HAP-1 (cell line): ENCODE measurements around the gene CFAP77.
"Not testable (repeated sequence)": the region's sequence is repeated elsewhere in the genome, so short reads cannot be mapped to it uniquely, and the experiment has no call there.

ENCODE experiments used
- DNase-seq, 2 experiments: peaks; one replicate each; pipeline ENCODE4 v3.0.0-alpha.2; 2016 to 2020; ENCODE audit warnings: low spot score in 2 of 2
- H3K27me3 ChIP-seq: fragments of 250-450 bp; sonication (Bioruptor Pico); 2 replicates; pipeline ENCODE4 v1.5.1; 2020; ENCODE audit warnings: low read depth, mild to moderate bottlenecking, moderate library complexity
- H3K36me3 ChIP-seq: fragments of 250-450 bp; sonication (Bioruptor Pico); replicated peaks from 2 replicates; pipeline ENCODE4 v1.5.1; 2020; ENCODE audit warnings: mild to moderate bottlenecking
- H3K4me1 ChIP-seq: fragments of 250-450 bp; sonication (Bioruptor Pico); 2 replicates; pipeline ENCODE4 v1.5.1; 2020; ENCODE audit warnings: mild to moderate bottlenecking
- H3K4me3 ChIP-seq: fragments of 250-450 bp; sonication (Bioruptor Pico); 2 replicates; pipeline ENCODE4 v1.5.1; 2020; ENCODE audit warnings: mild to moderate bottlenecking, moderate library complexity
- H3K9me3 ChIP-seq: fragments of 250-450 bp; sonication (Bioruptor Pico); 2 replicates; pipeline ENCODE4 v1.5.1; 2020; ENCODE audit warnings: mild to moderate bottlenecking, moderate library complexity
- in situ Hi-C: fragments of 300-500 bp; cut with MboI; formaldehyde crosslinking; loops from 3 replicates; pipeline ENCODE4 v1.14.3; 2020; ENCODE audit warnings: low sequenced_read_pairs, inconsistent platforms, mixed read lengths

Gene CFAP77

DNA sequence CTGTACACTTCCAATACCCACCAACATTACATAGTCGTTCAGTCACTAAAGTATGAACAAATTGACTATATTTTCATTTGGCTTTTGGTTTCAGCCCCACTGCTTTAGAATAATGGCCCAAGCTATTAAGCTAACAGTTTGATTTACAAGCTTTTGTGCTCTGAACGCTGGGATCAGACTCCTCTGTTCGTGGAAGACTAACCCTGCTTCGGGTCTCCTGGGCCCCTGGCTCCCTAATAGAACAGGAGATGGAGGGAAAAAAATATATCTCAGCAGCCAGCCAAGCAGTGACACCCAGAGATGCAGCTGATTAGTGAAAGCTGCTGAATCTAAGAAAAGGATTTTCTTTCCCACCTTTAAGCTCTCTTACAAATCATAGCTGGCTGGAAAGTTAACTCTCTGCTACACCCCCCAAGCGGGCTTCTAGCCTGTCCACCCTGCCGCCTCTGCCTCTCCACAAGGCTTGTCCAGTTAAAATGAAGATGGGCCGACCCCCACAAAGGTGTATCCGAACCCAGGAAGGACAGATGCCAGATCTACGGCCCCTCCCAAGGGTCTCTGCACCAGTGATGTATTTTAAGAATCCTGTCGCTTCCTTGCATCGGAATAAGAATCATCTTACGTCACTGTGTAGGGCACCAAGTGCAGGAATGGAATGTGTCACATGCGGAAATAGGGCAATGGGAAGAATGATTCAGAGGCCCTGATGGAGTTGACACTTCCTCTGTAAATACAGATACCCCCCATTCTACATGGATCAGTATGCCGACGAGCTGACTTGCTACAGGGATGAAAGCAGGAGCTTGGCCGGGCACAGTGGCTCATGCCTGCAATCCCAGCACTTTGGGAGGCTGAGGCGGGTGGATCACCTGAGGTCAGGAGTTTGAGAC, 139.0 kb downstream of the CFAP77 start:
- H3K9me3 ChIP-seq: no peaks in the 10 kb centered on the region
- H3K27me3 ChIP-seq: no peaks in the 10 kb centered on the region
- in situ Hi-C loops: no loop called here
- H3K4me1 ChIP-seq: peaks cover 9% of the 10 kb centered on the region
- no peak for DNase-seq
- no peak overlapping the region for H3K4me3 ChIP-seq
- H3K36me3 ChIP-seq: no peaks in the 10 kb centered on the region

- H3K9me3 ChIP-seq: no peaks in the 10 kb centered on the region
- H3K27me3 ChIP-seq: no peaks in the 10 kb centered on the region
- DNase-seq: no peak
- no peak overlapping the region for H3K4me3 ChIP-seq
- no peaks in the 10 kb centered on the region for H3K36me3 ChIP-seq
- in situ Hi-C loops: no loop called here
- peaks cover 2% of the 10 kb centered on the region for H3K4me1 ChIP-seq
These were observed 141.5 kb downstream of the CFAP77 start for GRCh38 chr9:132551556-132551955.

GRCh38 chr9:132552041-132552440, 142.0 kb downstream of the CFAP77 start:
- Histone ChIP-seq H3K4me3 (no peak overlapping the region), H3K4me1 (no peaks in the 10 kb centered on the region), H3K9me3 (no peaks in the 10 kb centered on the region), H3K27me3 (no peaks in the 10 kb centered on the region), H3K36me3 (no peaks in the 10 kb centered on the region)
- no peak for DNase-seq
- in situ Hi-C loops: no loop called here

- no peaks in the 10 kb centered on the region for H3K4me1 ChIP-seq
- peaks cover 9% of the 10 kb centered on the region for H3K27me3 ChIP-seq
- in situ Hi-C loops: no loop called here
- H3K9me3 ChIP-seq: no peaks in the 10 kb centered on the region
- no peak overlapping the region for H3K4me3 ChIP-seq
- H3K36me3 ChIP-seq: no peaks in the 10 kb centered on the region
- DNase-seq: no peak
These were observed 144.7 kb downstream of the CFAP77 start for GRCh38 chr9:132554755-132555154.

DNA sequence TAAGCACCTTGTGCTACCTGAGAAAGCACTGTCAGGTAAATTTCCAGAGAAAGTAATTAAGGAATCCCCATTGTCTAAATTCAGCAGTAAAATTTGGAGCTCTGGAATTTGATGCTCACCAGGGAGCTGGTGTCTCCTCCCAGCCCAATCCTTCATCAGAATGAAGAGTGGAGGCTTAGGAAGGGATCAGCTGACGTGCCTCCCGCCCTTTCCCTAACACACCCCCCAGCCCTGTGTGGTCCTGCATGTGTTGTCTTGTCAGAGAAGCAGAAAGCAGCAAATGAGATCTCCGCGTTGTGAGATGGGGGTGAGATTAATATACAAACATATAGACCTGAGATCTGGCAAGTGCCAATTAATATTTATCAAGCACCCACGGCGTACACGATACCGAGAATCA, 145.5 kb downstream of the CFAP77 start:
- H3K9me3 ChIP-seq: no peaks in the 10 kb centered on the region

GRCh38 chr9:132556235-132556634, 146.2 kb downstream of the CFAP77 start:
- no peak for DNase-seq
- Histone ChIP-seq H3K9me3 (no peaks in the 10 kb centered on the region), H3K36me3 (no peaks in the 10 kb centered on the region), H3K4me3 (no peak overlapping the region), H3K27me3 (peaks cover 24% of the 10 kb centered on the region), H3K4me1 (no peaks in the 10 kb centered on the region)
- in situ Hi-C loops: no loop called here

More for the DNA sequence above, 145.5 kb downstream of the CFAP77 start:
- Histone ChIP-seq H3K4me1 (no peaks in the 10 kb centered on the region), H3K27me3 (peaks cover 17% of the 10 kb centered on the region), H3K4me3 (no peak overlapping the region), H3K36me3 (no peaks in the 10 kb centered on the region)
- in situ Hi-C loops: no loop called here
- DNase-seq: no peak

DNA sequence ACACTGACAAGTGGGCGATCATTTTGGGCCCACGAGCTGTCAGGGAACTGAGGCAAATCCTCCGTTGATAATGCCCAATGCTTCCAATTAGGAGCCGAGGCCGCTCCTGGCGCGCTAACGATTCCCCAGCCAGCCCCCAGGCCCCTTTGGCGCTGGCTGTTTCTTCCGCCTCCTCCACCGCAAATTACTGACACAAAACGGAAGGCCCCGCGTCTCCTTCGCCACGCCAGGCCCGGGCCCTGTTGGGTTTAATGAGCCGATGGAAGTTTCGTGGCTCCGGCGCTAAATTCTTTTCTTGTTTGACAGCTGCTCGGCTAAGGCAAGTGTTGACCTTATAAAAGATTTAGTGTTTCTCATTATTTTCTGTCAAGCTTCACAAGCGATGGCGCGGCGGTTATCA, 146.7 kb downstream of the CFAP77 start:
- Histone ChIP-seq H3K36me3 (no peaks in the 10 kb centered on the region), H3K4me1 (no peaks in the 10 kb centered on the region), H3K27me3 (peaks cover 29% of the 10 kb centered on the region), H3K4me3 (no peak overlapping the region), H3K9me3 (no peaks in the 10 kb centered on the region)
- in situ Hi-C loops: no loop called here
- DNase-seq: no peak

- peaks cover 33% of the 10 kb centered on the region for H3K27me3 ChIP-seq
- H3K9me3 ChIP-seq: no peaks in the 10 kb centered on the region
- no peaks in the 10 kb centered on the region for H3K4me1 ChIP-seq
- DNase-seq: no peak
- H3K4me3 ChIP-seq: no peak overlapping the region
- no peaks in the 10 kb centered on the region for H3K36me3 ChIP-seq
- in situ Hi-C loops: no loop called here
These were observed 147.1 kb downstream of the CFAP77 start for GRCh38 chr9:132557159-132557558.

- no peak overlapping the region for H3K4me3 ChIP-seq
- DNase-seq: no peak
- in situ Hi-C loops: no loop called here
- H3K9me3 ChIP-seq: no peaks in the 10 kb centered on the region
- no peaks in the 10 kb centered on the region for H3K36me3 ChIP-seq
- peaks cover 36% of the 10 kb centered on the region for H3K27me3 ChIP-seq
- H3K4me1 ChIP-seq: no peaks in the 10 kb centered on the region
These were observed 149.7 kb downstream of the CFAP77 start for GRCh38 chr9:132559711-132560110.

DNA sequence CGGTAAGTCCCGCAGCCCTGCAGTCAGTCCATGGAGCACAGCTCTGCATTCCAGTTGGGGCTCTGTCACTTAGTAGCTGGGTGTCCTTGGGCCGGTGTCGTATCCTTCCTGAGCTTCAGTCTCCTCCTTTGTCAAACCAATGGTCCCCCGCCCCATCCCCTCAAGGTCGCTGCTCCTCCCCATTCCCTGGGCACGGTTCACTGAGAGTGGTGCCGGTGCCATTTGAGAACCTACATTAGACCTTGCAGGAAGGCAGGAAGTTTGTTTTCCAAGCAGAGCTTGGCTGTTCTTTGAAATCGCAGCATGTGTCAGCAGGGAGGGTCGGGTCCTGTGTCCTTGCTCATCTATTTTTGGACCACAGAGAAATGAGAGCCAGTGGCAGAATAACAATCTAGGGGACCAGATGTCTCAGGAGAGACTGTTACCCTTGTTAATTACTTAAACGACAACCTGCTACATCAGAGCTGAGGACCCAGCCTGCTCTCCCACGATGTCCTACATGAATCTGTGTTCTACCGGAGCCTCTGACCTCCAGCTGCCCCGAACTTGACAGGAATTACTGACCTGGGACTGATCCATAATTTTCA, 150.7 kb downstream of the CFAP77 start:
- DNase-seq: no peak
- H3K27me3 ChIP-seq: peaks cover 36% of the 10 kb centered on the region
- in situ Hi-C loops: no loop called here

GRCh38 chr9:132562306-132562573, 152.2 kb downstream of the CFAP77 start:
- Histone ChIP-seq H3K27me3 (peaks cover 36% of the 10 kb centered on the region), H3K36me3 (no peaks in the 10 kb centered on the region), H3K4me1 (no peaks in the 10 kb centered on the region), H3K4me3 (no peak overlapping the region), H3K9me3 (no peaks in the 10 kb centered on the region)
- in situ Hi-C loops: no loop called here
- no peak for DNase-seq

More for the DNA sequence above, 150.7 kb downstream of the CFAP77 start:
- H3K4me3 ChIP-seq: no peak overlapping the region
- no peaks in the 10 kb centered on the region for H3K36me3 ChIP-seq
- H3K9me3 ChIP-seq: no peaks in the 10 kb centered on the region
- no peaks in the 10 kb centered on the region for H3K4me1 ChIP-seq

- Histone ChIP-seq H3K9me3 (no peaks in the 10 kb centered on the region), H3K27me3 (peaks cover 29% of the 10 kb centered on the region), H3K36me3 (no peaks in the 10 kb centered on the region), H3K4me1 (no peaks in the 10 kb centered on the region), H3K4me3 (no peak overlapping the region)
- in situ Hi-C loops: no loop called here
- no peak for DNase-seq
These were observed 154.5 kb downstream of the CFAP77 start for GRCh38 chr9:132564526-132564925.

GRCh38 chr9:132568787-132569186, 158.8 kb downstream of the CFAP77 start:
- H3K4me1 ChIP-seq, H3K36me3 ChIP-seq, H3K9me3 ChIP-seq, H3K27me3 ChIP-seq, H3K4me3 ChIP-seq, in situ Hi-C loops, DNase-seq: not testable (repeated sequence)

- H3K27me3 ChIP-seq: peaks cover 11% of the 10 kb centered on the region
- no peaks in the 10 kb centered on the region for H3K9me3 ChIP-seq
- no peaks in the 10 kb centered on the region for H3K4me1 ChIP-seq
- in situ Hi-C loops: no loop called here
- no peak for DNase-seq
- H3K36me3 ChIP-seq: no peaks in the 10 kb centered on the region
- H3K4me3 ChIP-seq: no peak overlapping the region
These were observed 162.0 kb downstream of the CFAP77 start for GRCh38 chr9:132571806-132572600.
